Neural crest cell (in vitro differentiated cells): ENCODE measurements around the gene TRPC4AP. TPM values are rescaled to one million over a fixed set of nuclear protein-coding genes. Genes with fewer than 3 reads are reported as not detected.

ENCODE experiments used
- DNase-seq: peaks from one replicate; pipeline ENCODE4 v3.0.0; 2021; ENCODE audit warnings: low read depth, mixed read lengths, low spot score
- H3K27ac Mint-ChIP-seq: one replicate; pipeline ENCODE4 v1.8.0; 2021; ENCODE audit warnings: mild to moderate bottlenecking, mixed read lengths; ENCODE audit not compliant: unreplicated experiment
- H3K27me3 Mint-ChIP-seq: 2 replicates; pipeline ENCODE4 v1.8.0; 2021; ENCODE audit warnings: low read depth, mild to moderate bottlenecking, mixed read lengths
- H3K36me3 Mint-ChIP-seq: 2 replicates; pipeline ENCODE4 v1.8.0; 2021; ENCODE audit warnings: low read depth, mild to moderate bottlenecking, mixed read lengths
- H3K4me1 Mint-ChIP-seq: 2 replicates; pipeline ENCODE4 v1.8.0; 2021; ENCODE audit warnings: mixed read lengths
- H3K4me3 Mint-ChIP-seq: one replicate; pipeline ENCODE4 v1.8.0; 2021; ENCODE audit warnings: mild to moderate bottlenecking, mixed read lengths
- H3K9me3 Mint-ChIP-seq: 2 replicates; pipeline ENCODE4 v1.8.0; 2021; ENCODE audit warnings: mixed read lengths
- total RNA-seq: library from RNA; stranded (reverse); gene quantifications from 2 replicates; pipeline ENCODE4 v1.2.1, GENCODE V29; 2021
- TF ChIP-seq, protein P1 (sequence below): fragments of 200-600 bp; sonication (generic); conservative IDR thresholded peaks from 2 replicates; pipeline ENCODE4 v1.5.0; 2021; ENCODE audit warnings: antibody characterized with exemption, mild to moderate bottlenecking

The TRPC4AP gene
- total RNA-seq, 1 donor from 2014 or later: 96.2 TPM

DNA sequence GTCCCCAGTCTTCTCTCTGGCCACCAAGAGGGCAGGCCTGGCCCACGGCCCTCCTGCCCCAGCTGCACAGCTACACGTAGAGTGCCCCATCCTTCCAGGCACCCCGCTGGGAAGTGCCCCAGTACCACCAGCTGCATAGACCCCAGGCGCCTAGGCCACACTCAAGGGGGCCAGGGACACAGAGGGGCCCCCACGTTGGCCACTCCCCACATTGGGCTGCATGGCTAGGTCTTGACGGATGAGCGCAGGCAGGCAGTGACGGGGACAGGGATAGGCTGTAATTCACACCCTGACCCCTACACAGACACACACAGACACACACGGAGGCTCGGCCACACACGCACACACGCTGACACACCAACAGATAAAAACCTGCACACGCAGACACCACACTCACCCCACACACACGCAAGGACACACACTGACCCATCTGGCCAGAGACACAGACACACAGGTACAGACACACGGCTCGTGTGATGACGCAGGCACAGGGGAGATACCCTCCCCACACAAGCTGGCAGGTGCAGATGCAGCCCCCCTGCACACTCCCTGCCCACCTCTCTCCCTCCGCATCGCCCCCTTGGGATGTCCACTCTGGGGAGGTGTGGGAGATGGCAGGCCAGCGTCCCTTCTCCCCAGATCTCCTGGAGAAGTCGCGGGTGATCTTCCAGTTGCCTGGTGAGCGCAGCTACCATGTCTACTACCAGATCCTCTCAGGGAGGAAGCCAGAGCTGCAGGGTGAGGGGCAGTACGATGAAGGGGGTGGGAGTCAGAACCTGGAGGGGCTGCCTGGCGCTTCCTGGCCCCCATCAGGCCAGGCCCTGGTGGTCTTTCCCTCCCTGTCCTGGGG lies 106.9 kb downstream of the TRPC4AP start:
- no peak for DNase-seq
- H3K4me3 Mint-ChIP-seq: no peak overlapping the region
- peaks cover 3% of the 10 kb centered on the region for H3K36me3 Mint-ChIP-seq
- TF ChIP-seq, protein P1, sequence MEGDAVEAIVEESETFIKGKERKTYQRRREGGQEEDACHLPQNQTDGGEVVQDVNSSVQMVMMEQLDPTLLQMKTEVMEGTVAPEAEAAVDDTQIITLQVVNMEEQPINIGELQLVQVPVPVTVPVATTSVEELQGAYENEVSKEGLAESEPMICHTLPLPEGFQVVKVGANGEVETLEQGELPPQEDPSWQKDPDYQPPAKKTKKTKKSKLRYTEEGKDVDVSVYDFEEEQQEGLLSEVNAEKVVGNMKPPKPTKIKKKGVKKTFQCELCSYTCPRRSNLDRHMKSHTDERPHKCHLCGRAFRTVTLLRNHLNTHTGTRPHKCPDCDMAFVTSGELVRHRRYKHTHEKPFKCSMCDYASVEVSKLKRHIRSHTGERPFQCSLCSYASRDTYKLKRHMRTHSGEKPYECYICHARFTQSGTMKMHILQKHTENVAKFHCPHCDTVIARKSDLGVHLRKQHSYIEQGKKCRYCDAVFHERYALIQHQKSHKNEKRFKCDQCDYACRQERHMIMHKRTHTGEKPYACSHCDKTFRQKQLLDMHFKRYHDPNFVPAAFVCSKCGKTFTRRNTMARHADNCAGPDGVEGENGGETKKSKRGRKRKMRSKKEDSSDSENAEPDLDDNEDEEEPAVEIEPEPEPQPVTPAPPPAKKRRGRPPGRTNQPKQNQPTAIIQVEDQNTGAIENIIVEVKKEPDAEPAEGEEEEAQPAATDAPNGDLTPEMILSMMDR: no peak
- peaks cover 32% of the 10 kb centered on the region for H3K27me3 Mint-ChIP-seq
- H3K4me1 Mint-ChIP-seq: peaks cover 16% of the 10 kb centered on the region
- no peaks in the 10 kb centered on the region for H3K9me3 Mint-ChIP-seq
- H3K27ac Mint-ChIP-seq: peak overlapping the region; percentile 13

DNA sequence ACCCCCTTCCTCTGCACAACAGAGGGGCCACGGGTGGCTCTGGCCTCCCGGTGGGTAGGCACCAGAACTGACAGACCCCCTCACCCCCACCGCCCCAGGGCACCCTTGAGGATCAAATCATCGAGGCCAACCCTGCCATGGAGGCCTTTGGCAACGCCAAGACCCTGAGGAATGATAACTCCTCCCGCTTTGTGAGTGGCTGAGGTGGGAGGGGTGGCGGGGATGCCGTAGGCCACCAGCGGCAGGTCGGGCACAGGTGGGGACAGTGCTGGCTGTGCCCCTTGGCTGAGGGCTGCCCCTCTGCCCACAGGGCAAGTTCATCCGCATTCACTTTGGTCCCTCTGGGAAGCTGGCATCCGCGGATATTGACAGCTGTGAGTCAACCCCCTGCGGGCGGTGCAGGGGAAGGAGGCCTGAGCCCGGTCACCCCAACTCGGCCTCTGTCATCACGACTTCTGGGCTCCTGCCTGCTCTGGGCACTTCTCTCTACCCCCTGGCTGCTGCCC lies 107.8 kb downstream of the TRPC4AP start:
- peaks cover 3% of the 10 kb centered on the region for H3K36me3 Mint-ChIP-seq
- no peak overlapping the region for H3K4me3 Mint-ChIP-seq
- no peaks in the 10 kb centered on the region for H3K9me3 Mint-ChIP-seq
- peak overlapping the region; percentile 13 for H3K27ac Mint-ChIP-seq
- peaks cover 16% of the 10 kb centered on the region for H3K4me1 Mint-ChIP-seq
- H3K27me3 Mint-ChIP-seq: peaks cover 32% of the 10 kb centered on the region
- TF ChIP-seq, protein P1: no peak
- no peak for DNase-seq

DNA sequence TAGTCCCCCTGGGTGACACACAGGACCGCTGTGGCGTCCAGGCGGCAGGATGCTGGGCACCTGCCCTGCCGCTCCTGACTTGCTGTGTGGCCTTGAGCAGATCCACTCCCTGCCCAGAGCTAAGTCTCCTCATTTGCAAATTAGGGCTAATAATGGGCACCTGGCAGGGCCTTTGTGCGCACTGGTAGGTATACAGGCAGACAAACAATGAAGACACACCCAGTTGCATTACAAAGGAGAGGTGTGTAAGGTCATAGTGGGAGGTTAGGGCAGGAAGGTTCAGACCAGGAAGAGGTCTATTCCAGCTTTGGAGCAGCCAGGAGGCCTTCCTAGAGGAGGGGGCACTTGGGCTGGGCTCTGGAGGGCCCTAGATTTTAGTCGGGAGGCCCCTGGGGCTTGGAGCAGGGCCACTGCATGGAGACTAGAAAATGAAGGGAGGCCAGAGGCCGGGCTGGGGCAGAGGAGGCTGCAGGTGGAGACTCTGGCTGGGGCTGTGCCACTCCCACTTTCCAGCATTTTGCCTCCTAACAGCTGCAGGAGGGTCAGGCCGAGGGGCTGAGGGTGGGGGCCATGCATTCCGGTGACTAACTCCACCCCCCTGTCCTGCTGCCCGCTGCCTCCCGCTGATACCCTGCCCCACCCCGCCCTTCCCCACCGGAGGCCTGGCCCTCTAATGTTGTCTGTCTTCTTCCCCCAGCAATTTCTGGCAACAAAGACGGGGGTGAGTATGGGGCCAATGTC lies 108.4 kb downstream of the TRPC4AP start:
- Mint-ChIP-seq H3K36me3 (peaks cover under 1% of the 10 kb centered on the region), H3K4me1 (peaks cover 16% of the 10 kb centered on the region), H3K4me3 (no peak overlapping the region), H3K27me3 (peaks cover 32% of the 10 kb centered on the region), H3K27ac (no peak overlapping the region), H3K9me3 (no peaks in the 10 kb centered on the region)
- DNase-seq: no peak
- TF ChIP-seq, protein P1: no peak

DNA sequence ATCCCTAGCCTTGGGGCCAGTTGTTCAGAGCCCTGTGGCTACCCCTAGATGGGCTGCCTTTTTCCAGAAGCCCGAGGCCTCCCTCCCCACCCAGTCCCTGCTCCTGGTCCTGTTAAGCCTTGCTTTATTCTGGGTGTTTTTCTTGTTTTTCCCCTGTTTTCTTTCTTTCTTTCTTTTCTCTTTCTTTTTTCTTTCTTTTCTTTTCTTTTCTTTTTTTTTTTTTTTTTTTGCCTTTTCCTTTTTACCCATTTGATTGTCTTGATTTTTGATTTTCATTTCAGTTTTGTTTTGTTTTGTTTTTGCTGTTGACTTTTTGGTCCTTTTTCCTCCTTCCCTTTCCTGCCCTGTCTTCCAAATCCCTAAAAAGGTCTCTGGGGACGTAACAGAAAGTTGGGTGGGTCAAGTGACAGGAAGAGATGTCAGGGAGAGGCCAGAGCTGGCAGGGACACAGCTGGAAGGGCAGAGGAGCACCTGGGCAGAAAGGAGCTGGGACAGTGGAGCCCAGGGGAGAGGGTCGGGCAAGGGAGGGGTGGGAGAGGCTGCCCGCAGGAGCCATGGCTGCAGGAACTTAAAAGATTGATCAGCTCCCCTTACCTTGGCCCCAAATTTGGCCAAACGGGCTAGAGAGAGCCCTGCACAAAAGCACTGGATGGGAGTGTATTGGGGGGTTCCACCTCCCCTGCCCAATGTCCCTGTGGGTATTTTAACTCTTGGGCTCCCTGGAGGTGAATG lies 109.4 kb downstream of the TRPC4AP start:
- Mint-ChIP-seq H3K4me1 (peaks cover 15% of the 10 kb centered on the region), H3K27me3 (peaks cover 32% of the 10 kb centered on the region), H3K36me3 (no peaks in the 10 kb centered on the region), H3K27ac (no peak overlapping the region), H3K9me3 (no peaks in the 10 kb centered on the region), H3K4me3 (no peak overlapping the region)
- DNase-seq: no peak
- TF ChIP-seq, protein P1: no peak
